Gastroesophageal sphincter (tissue), 4 donors: ENCODE results near the gene TRIM63. TPM values are rescaled to one million over a fixed set of nuclear protein-coding genes. Genes with fewer than 3 reads are reported as not detected.

ENCODE experiments used
- ATAC-seq: fragments of 150-250 bp; one replicate; pipeline ENCODE4 v1.9.1; 2016; ENCODE audit warnings: mild to moderate bottlenecking, moderate library complexity
- H3K27ac ChIP-seq, 4 donors: fragments of 200-600 bp; sonication (generic) in 3 of 4; 1 replicate in 3 of 4; 2 replicates in 1 of 4; pipeline ENCODE4 v1.5.1; 2016 to 2019
- H3K27me3 ChIP-seq: fragments of 200-600 bp; sonication (generic); one replicate; pipeline ENCODE4 v1.5.1; 2019
- H3K36me3 ChIP-seq, 2 donors: fragments of 200-600 bp; sonication (generic); one replicate each; pipeline ENCODE4 v1.5.1; 2019; ENCODE audit warnings: control low read depth in 1 of 2
- H3K4me1 ChIP-seq, 3 donors: fragments of 200-600 bp; sonication (generic); 1 replicate in 2 of 3; 2 replicates in 1 of 3; pipeline ENCODE4 v1.5.1; 2016 to 2019; ENCODE audit warnings: control low read depth in 2 of 3
- H3K4me3 ChIP-seq, 2 donors: fragments of 200-600 bp; sonication (generic); one replicate each; pipeline ENCODE4 v1.5.1; 2019; ENCODE audit warnings: mild to moderate bottlenecking in 1 of 2, moderate library complexity in 1 of 2
- H3K9me3 ChIP-seq, 3 donors: fragments of 200-600 bp; sonication (generic); one replicate each; pipeline ENCODE4 v1.5.1; 2017 to 2019; ENCODE audit warnings: control low read depth in 2 of 3
- CTCF ChIP-seq, 4 experiments: fragments of 200-600 bp in 2 of 4; fragments of 450-650 bp in 2 of 4; sonication (generic) in 1 of 4; IDR thresholded peaks; one replicate each; pipeline ENCODE4 v1.5.1; 2017 to 2019; ENCODE audit warnings: antibody characterized with exemption in 4 of 4, mild to moderate bottlenecking in 2 of 4, moderate library complexity in 2 of 4
- EP300 ChIP-seq: sonication (generic); formaldehyde crosslinking; IDR thresholded peaks from one replicate; pipeline ENCODE4 v1.6.1; 2017; ENCODE audit warnings: antibody characterized with exemption, mild to moderate bottlenecking
- POLR2A ChIP-seq, 2 donors: fragments of 450-650 bp; IDR thresholded peaks; one replicate each; pipeline ENCODE4 v1.6.1; 2017; ENCODE audit warnings: antibody characterized with exemption in 2 of 2, mild to moderate bottlenecking in 2 of 2, moderate library complexity in 1 of 2
- POLR2AphosphoS5 ChIP-seq: sonication (generic); formaldehyde crosslinking; IDR thresholded peaks from one replicate; pipeline ENCODE4 v1.6.1; 2017; ENCODE audit warnings: antibody characterized with exemption
- WGBS, 2 donors: methylation state at CpG; one replicate each; pipeline ENCODE4 v1.1.5; 2018; ENCODE audit warnings: low coverage in 1 of 2; 5-methylcytosine and 5-hydroxymethylcytosine counted together
- total RNA-seq, 4 donors: library from RNA; depleted of rRNA; stranded (reverse); fragments of >200 nt; gene quantifications; one replicate each; pipeline ENCODE4 v1.1.0, GENCODE V29; 2016

TRIM63 gene
- total RNA-seq, 4 donors from 2014 or later: 0.15 to 2.3 (median 0.82) TPM

GRCh38 chr1:26031611-26032220, 35.7 kb downstream of the TRIM63 start:
- WGBS, 2 donors: 52% methylated on average over 2 of the region's 3 CpGs; no CpG with 5 or more reads in 1 of the 2 donors
- no peak overlapping the region for H3K4me3 ChIP-seq
- ATAC-seq: no peak
- no peak for TF ChIP-seq CTCF (IDR thresholded peaks at IDR 0.05)
- no peak for TF ChIP-seq POLR2AphosphoS5
- TF ChIP-seq EP300: no peak
- TF ChIP-seq POLR2A (IDR thresholded peaks at IDR 0.05): no peak
- H3K27ac ChIP-seq: no peak overlapping the region
- peaks cover 13% of the 10 kb centered on the region for H3K27me3 ChIP-seq
- no peaks in the 10 kb centered on the region for H3K9me3 ChIP-seq
- H3K36me3 ChIP-seq: no peaks in the 10 kb centered on the region
- peaks cover 0 to 17% (median 4%) of the 10 kb centered on the region in 3 donors for H3K4me1 ChIP-seq

- Histone ChIP-seq H3K27ac (no peak overlapping the region), H3K27me3 (peaks cover 13% of the 10 kb centered on the region), H3K36me3 (no peaks in the 10 kb centered on the region), H3K9me3 (no peaks in the 10 kb centered on the region), H3K4me1 (peaks cover 0 to 12% (median 4%) of the 10 kb centered on the region in 3 donors), H3K4me3 (no peak overlapping the region)
- no CpG with 5 or more reads among the region's 4 CpGs for WGBS, 2 donors
- TF ChIP-seq POLR2A (IDR thresholded peaks at IDR 0.05): no peak
- TF ChIP-seq POLR2AphosphoS5: no peak
- TF ChIP-seq CTCF (IDR thresholded peaks at IDR 0.05): no peak
- TF ChIP-seq EP300: no peak
- ATAC-seq: no peak
Measured at GRCh38 chr1:26031196-26031595, 36.2 kb downstream of the TRIM63 start.

GRCh38 chr1:26029864-26030481, 37.5 kb downstream of the TRIM63 start:
- Histone ChIP-seq H3K4me1 (peaks cover 0 to 6% (median 4%) of the 10 kb centered on the region in 3 donors), H3K4me3 (no peak overlapping the region), H3K27ac (no peak overlapping the region), H3K36me3 (no peaks in the 10 kb centered on the region), H3K27me3 (peaks cover 13% of the 10 kb centered on the region), H3K9me3 (no peaks in the 10 kb centered on the region)
- WGBS, 2 donors: 81 to 84% methylated on average over 7 of the region's 7 CpGs
- TF ChIP-seq EP300: no peak
- TF ChIP-seq CTCF (IDR thresholded peaks at IDR 0.05): no peak
- TF ChIP-seq POLR2A (IDR thresholded peaks at IDR 0.05): no peak
- TF ChIP-seq POLR2AphosphoS5: no peak
- ATAC-seq: no peak

GRCh38 chr1:26029054-26029863, 38.2 kb downstream of the TRIM63 start:
- Histone ChIP-seq H3K27me3 (peaks cover 13% of the 10 kb centered on the region), H3K27ac (no peak overlapping the region), H3K36me3 (no peaks in the 10 kb centered on the region), H3K9me3 (no peaks in the 10 kb centered on the region), H3K4me1 (no peaks in the 10 kb centered on the region), H3K4me3 (no peak overlapping the region)
- no peak for ATAC-seq
- WGBS, 2 donors: 89 to 96% methylated on average over 5 of the region's 15 CpGs
- TF ChIP-seq POLR2AphosphoS5: no peak
- TF ChIP-seq CTCF (IDR thresholded peaks at IDR 0.05): no peak
- TF ChIP-seq POLR2A (IDR thresholded peaks at IDR 0.05): no peak
- TF ChIP-seq EP300: no peak
